Measurements from ENCODE around the gene IL37.

IL37 gene

GRCh38 chr2:112870841-112871835, 39.8 kb upstream of the IL37 start:
- peak overlapping the region; percentile 93 for H3K27ac ChIP-seq
- TF ChIP-seq CTCF (conservative IDR thresholded peaks at IDR 0.05; ENCODE audit: low read depth), result no peak
- DNase-seq (ENCODE audit: low spot score), result no peak
- CTCF ChIA-PET, result interaction anchor here (0.5 to 1.2 kb wide), 4 partner anchors 10 to 767 kb away, joined by 3 to 5 read pairs (median 4); no protein-coding TSS in a partner anchor
- POLR2A ChIA-PET (ENCODE audit: low non-redundant PET), result no interaction called here

- ChIA-PET POLR2A (ENCODE audit: low non-redundant PET) (no interaction called here), CTCF (interaction anchor here (0.5 to 1.4 kb wide), 4 partner anchors 9 to 87 kb away, joined by 3 to 13 read pairs (median 3); no protein-coding TSS in a partner anchor)
- no peak for TF ChIP-seq CTCF (conservative IDR thresholded peaks at IDR 0.05; ENCODE audit: low read depth)
- H3K27ac ChIP-seq, result peak overlapping the region; percentile 97
- DNase-seq (ENCODE audit: low spot score), result no peak
Observed at GRCh38 chr2:112876257-112876970, 34.6 kb upstream of the IL37 start.

- peak overlapping the region; percentile 97 for H3K27ac ChIP-seq
- no peak for TF ChIP-seq CTCF (conservative IDR thresholded peaks at IDR 0.05; ENCODE audit: low read depth)
- CTCF ChIA-PET, result interaction anchor here (0.5 to 1.4 kb wide), 4 partner anchors 8 to 86 kb away, joined by 3 to 13 read pairs (median 3); no protein-coding TSS in a partner anchor
- POLR2A ChIA-PET (ENCODE audit: low non-redundant PET), result interaction anchor here (0.8 to 1.0 kb wide), 2 partner anchors 40 to 112 kb away, joined by 3 to 4 read pairs; partner anchors contain the start of gene IL1B
- DNase-seq (ENCODE audit: low spot score), result peak; percentile 26
Observed at GRCh38 chr2:112876971-112877361, 34.0 kb upstream of the IL37 start.

GRCh38 chr2:112877423-112877822, 33.5 kb upstream of the IL37 start:
- ChIA-PET CTCF (interaction anchor here (1.1 to 1.4 kb wide), 2 partner anchors 8 to 45 kb away, joined by 3 to 13 read pairs; no protein-coding TSS in a partner anchor), POLR2A (ENCODE audit: low non-redundant PET) (interaction anchor here (0.8 to 1.0 kb wide), 2 partner anchors 41 to 112 kb away, joined by 3 to 4 read pairs; partner anchors contain the start of gene IL1B)
- peak; percentile 92 for DNase-seq (ENCODE audit: low spot score)

GRCh38 chr2:112879491-112880041, 31.4 kb upstream of the IL37 start:
- peak overlapping the region; percentile 97 for H3K27ac ChIP-seq
- DNase-seq (ENCODE audit: low spot score), result no peak
- ChIA-PET CTCF (interaction anchor here (0.6 to 0.7 kb wide), 2 partner anchors 108 to 130 kb away, joined by 3 to 5 read pairs; no protein-coding TSS in a partner anchor), POLR2A (ENCODE audit: low non-redundant PET) (no interaction called here)
- no peak for TF ChIP-seq CTCF (conservative IDR thresholded peaks at IDR 0.05; ENCODE audit: low read depth)

More at GRCh38 chr2:112877423-112877822, 33.5 kb upstream of the IL37 start:
- peak overlapping the region; percentile 97 for H3K27ac ChIP-seq
- no peak for TF ChIP-seq CTCF (conservative IDR thresholded peaks at IDR 0.05; ENCODE audit: low read depth)

All from RWPE1 (cell line).